ENCODE measurements around the gene ATP8B3.

GRCh38 chr19:1847348-1847683 lies 35.2 kb upstream of the ATP8B3 start:
- TF ChIP-seq POLR2A (IDR thresholded peaks at IDR 0.05) (no peak), CTCF (IDR thresholded peaks at IDR 0.05) (no peak)
